ENCODE results near the gene TRAF2. TPM values are rescaled to one million over a fixed set of nuclear protein-coding genes. Genes with fewer than 3 reads are reported as not detected.

Gene TRAF2
- total and polyA plus RNA-seq, 9 of the 15 experiments (the other 6 are each of a cell fraction or from before 2014, with no cell fraction given) = 0.24 to 45.2 (median 18.0) TPM

DNA sequence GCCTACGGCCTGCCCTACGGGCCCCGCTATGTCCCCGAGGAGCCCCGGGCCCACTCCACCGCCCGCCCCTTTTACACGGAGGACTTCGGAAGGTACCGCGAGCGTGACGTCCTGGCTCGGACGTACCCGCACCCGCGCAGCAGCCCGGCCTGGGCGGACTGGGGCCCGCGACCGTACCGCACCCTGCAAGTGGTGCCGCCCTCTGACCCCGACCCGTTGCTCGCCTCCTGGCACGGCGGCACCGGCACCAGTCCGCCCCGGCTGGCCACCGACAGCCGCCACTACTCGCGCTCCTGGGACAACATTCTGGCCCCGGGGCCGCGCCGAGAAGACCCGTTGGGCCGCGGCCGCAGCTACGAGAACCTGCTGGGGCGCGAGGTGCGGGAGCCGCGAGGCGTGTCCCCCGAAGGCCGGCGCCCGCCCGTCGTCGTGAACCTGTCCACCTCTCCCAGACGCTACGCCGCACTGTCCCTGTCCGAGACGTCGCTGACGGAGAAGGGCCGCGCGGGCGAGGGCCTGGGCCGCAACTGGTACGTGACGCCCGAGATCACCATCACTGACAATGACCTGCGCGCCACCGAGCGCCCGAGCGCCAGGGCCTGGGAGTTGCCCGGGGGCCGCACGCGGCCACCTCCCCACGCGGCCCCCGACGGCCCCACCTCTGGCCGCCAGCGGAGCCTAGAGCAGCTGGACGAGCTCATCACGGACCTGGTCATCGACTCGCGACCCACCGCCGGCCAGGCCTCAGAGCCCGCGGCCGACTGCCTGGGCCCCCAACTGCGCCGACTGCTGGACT is 40.7 kb upstream of the TRAF2 start:
- no TSS peak for BruUV-seq (replicated peaks)
- H3K9ac ChIP-seq (ENCODE audit: insufficient read depth in 1 of 2, low read depth in 2 of 2, low read length in 2 of 2) = no peak overlapping the region
- TF ChIP-seq HMG20A (CRISPR knock-in tag; conservative IDR thresholded peaks at IDR 0.05) (no peak), XRCC5 (IDR thresholded peaks at IDR 0.05; ENCODE audit: low read depth, low read length) (no peak), GABPB2 (CRISPR knock-in tag; conservative IDR thresholded peaks at IDR 0.05) (no peak), POLR3A (IDR thresholded peaks at IDR 0.05; ENCODE audit: borderline replicate concordance, extremely low read depth, insufficient read depth, insufficient read length) (no peak), ETV1 (tag; conservative IDR thresholded peaks at IDR 0.05; ENCODE audit: low read depth) (no peak), NFYB (IDR thresholded peaks at IDR 0.05; ENCODE audit: extremely low read depth, insufficient read length) (no peak), ZEB2 (IDR thresholded peaks at IDR 0.05) (no peak), ZBTB12 (CRISPR knock-in tag; IDR thresholded peaks at IDR 0.05) (no peak), ELF1 (tag; IDR thresholded peaks at IDR 0.05) (no peak), GTF3C2 (IDR thresholded peaks at IDR 0.05; ENCODE audit: borderline replicate concordance, extremely low read depth, insufficient read length) (no peak), FIP1L1 (IDR thresholded peaks at IDR 0.05; ENCODE audit: low read depth, low read length, poor library complexity, severe bottlenecking) (peak; percentile 23), RFX1 (IDR thresholded peaks at IDR 0.05) (no peak), MTA3 (IDR thresholded peaks at IDR 0.05; ENCODE audit: borderline replicate concordance) (no peak)
- TF ChIP-seq, protein P1, sequence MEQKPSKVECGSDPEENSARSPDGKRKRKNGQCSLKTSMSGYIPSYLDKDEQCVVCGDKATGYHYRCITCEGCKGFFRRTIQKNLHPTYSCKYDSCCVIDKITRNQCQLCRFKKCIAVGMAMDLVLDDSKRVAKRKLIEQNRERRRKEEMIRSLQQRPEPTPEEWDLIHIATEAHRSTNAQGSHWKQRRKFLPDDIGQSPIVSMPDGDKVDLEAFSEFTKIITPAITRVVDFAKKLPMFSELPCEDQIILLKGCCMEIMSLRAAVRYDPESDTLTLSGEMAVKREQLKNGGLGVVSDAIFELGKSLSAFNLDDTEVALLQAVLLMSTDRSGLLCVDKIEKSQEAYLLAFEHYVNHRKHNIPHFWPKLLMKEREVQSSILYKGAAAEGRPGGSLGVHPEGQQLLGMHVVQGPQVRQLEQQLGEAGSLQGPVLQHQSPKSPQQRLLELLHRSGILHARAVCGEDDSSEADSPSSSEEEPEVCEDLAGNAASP (IDR thresholded peaks at IDR 0.05) = no peak

More for the DNA sequence above, 40.7 kb upstream of the TRAF2 start:
- H3K79me2 ChIP-seq (ENCODE audit: control insufficient read depth, insufficient read depth, low read length) = peaks cover 23% of the 10 kb centered on the region
- no peak overlapping the region for H3K27ac ChIP-seq (ENCODE audit: extremely low read depth, low read depth, low read length)
- no peak overlapping the region for H3K4me2 ChIP-seq (ENCODE audit: insufficient read depth, low read length)
- H3K4me3 ChIP-seq = no peak overlapping the region
- peaks cover 11% of the 10 kb centered on the region; the same call in 1 of the 3 replicates for H3K36me3 ChIP-seq (ENCODE audit: control insufficient read depth, insufficient read depth, low read length)
- CTCF ChIA-PET (ENCODE audit: low intra/inter-chr PET ratio) = no interaction called here
- no peak overlapping the region for H2AFZ ChIP-seq (ENCODE audit: low read depth, low read length)
- no peak for DNase-seq (ENCODE audit: extremely low read depth in 1 of 4, low spot score in 3 of 4)
- intact Hi-C loops (cut with micrococcal nuclease) = loop anchor here (5.0 kb wide), 1 partner anchor 97 kb away; the partner anchor contains the start of gene FBXW5
- FAIRE-seq = no peak
- H3K9me1 ChIP-seq (ENCODE audit: control insufficient read depth, insufficient read depth, low read length) = no peaks in the 10 kb centered on the region
- peaks cover 13 to 85% of the 10 kb centered on the region in 2 experiments; a peak in 4 of 5 replicates for H3K4me1 ChIP-seq (replicated peaks in 1 of 2; ENCODE audit: control insufficient read depth in 2 of 2, insufficient read depth in 2 of 2, low read length in 2 of 2)
- H4K20me1 ChIP-seq (replicated peaks; ENCODE audit: control insufficient read depth, insufficient read depth, low read length) = peaks cover 17% of the 10 kb centered on the region
- H3K9me3 ChIP-seq (replicated peaks; ENCODE audit: control insufficient read depth, insufficient read depth, low read depth, low read length) = no peaks in the 10 kb centered on the region
- WGBS (ENCODE audit: insufficient coverage, low coverage, missing lambda C conversion rate) = 95% methylated on average over 18 of the region's 102 CpGs
- H3K27me3 ChIP-seq (ENCODE audit: control insufficient read depth in 2 of 2, insufficient read depth in 2 of 2, low read length in 2 of 2) = no peaks in the 10 kb centered on the region
- POLR2A ChIA-PET = interaction anchor here (0.6 kb wide), 1 partner anchor 18 kb away, joined by 3 read pairs; no protein-coding TSS in a partner anchor
- ATAC-seq = no peak
- in situ Hi-C loops (cut with MboI) = no loop called here
